ENCODE results near the gene FETUB.

- TF ChIP-seq CTCF (conservative IDR thresholded peaks at IDR 0.05) (no peak), ZFX (IDR thresholded peaks at IDR 0.05) (no peak)
Measured at GRCh38 chr3:186596568-186597287, 43.5 kb upstream of the FETUB start.

Data from C4-2B (cell line).